CD4-positive, alpha-beta T cell treated with Interleukin-15 for 4 hours (primary cell): Measurements from ENCODE around the gene ZPBP.

Experiments used
- DNase-seq: peaks from one replicate; pipeline ENCODE4 v3.0.0-alpha.2; 2020; ENCODE audit warnings: low spot score

Gene ZPBP

GRCh38 chr7:50092579-50093491, at the start of gene ZPBP:
ZPBP (minus strand) TSS chr7:50093246; CDS start chr7:50093194, 52 bp downstream.
- peak; percentile 77 for DNase-seq

GRCh38 chr7:50142425-50143017, 49.5 kb upstream of the ZPBP start:
- DNase-seq = peak; percentile 69

- no peak for DNase-seq
Observed at GRCh38 chr7:50141854-50142253, 48.8 kb upstream of the ZPBP start.

GRCh38 chr7:50141131-50141530, 48.1 kb upstream of the ZPBP start:
- no peak for DNase-seq

- DNase-seq = no peak
Observed at GRCh38 chr7:50140688-50141087, 47.6 kb upstream of the ZPBP start.

- no peak for DNase-seq
Observed at GRCh38 chr7:50138101-50138500, 45.1 kb upstream of the ZPBP start.

GRCh38 chr7:50125766-50126165, 32.7 kb upstream of the ZPBP start:
- no peak for DNase-seq

GRCh38 chr7:50121286-50121685, 28.2 kb upstream of the ZPBP start:
- DNase-seq = no peak

- DNase-seq = peak; percentile 23
Observed at GRCh38 chr7:50119815-50120637, 27.0 kb upstream of the ZPBP start.

GRCh38 chr7:50112250-50112649, 19.2 kb upstream of the ZPBP start:
- no peak for DNase-seq

GRCh38 chr7:50101873-50102272, 8.8 kb upstream of the ZPBP start:
- no peak for DNase-seq

GRCh38 chr7:50095634-50096033, 2.6 kb upstream of the ZPBP start:
- DNase-seq = no peak

GRCh38 chr7:50088463-50089129, 4.5 kb downstream of the ZPBP start:
- no peak for DNase-seq

GRCh38 chr7:50085344-50085743, 7.7 kb downstream of the ZPBP start:
- DNase-seq = no peak

- no peak for DNase-seq
Observed at GRCh38 chr7:50073093-50073492, 20.0 kb downstream of the ZPBP start.

- peak; percentile 15 for DNase-seq
Observed at GRCh38 chr7:50069613-50070012, 23.4 kb downstream of the ZPBP start.

GRCh38 chr7:50068850-50069551, 24.0 kb downstream of the ZPBP start:
- DNase-seq = peak; percentile 32

GRCh38 chr7:50068026-50068425, 25.0 kb downstream of the ZPBP start:
- peak; percentile 30 for DNase-seq

- DNase-seq = no peak
Observed at GRCh38 chr7:50062951-50063350, 30.1 kb downstream of the ZPBP start.

- DNase-seq = no peak
Observed at GRCh38 chr7:50056131-50056530, 36.9 kb downstream of the ZPBP start.

- DNase-seq = no peak
Observed at GRCh38 chr7:50047716-50048115, 45.3 kb downstream of the ZPBP start.
